Stimulated activated CD4-positive, alpha-beta T cell treated with anti-CD3 and anti-CD28 coated beads, Interleukin-1b, Interleukin-23, amount 100 ng/mL, for 1 hour (primary cell): ENCODE measurements around the gene CDHR1.
A peak's percentile ranks its signal among the peaks of the same experiment; 100 is the strongest.

Source experiments
- DNase-seq, 2 donors: peaks; one replicate each; pipeline ENCODE4 v3.0.0-alpha.2; 2020; ENCODE audit warnings: low read depth in 2 of 2

Gene CDHR1

GRCh38 chr10:84262190-84262956 is 68.0 kb downstream of the CDHR1 start:
- no peak for DNase-seq

DNA sequence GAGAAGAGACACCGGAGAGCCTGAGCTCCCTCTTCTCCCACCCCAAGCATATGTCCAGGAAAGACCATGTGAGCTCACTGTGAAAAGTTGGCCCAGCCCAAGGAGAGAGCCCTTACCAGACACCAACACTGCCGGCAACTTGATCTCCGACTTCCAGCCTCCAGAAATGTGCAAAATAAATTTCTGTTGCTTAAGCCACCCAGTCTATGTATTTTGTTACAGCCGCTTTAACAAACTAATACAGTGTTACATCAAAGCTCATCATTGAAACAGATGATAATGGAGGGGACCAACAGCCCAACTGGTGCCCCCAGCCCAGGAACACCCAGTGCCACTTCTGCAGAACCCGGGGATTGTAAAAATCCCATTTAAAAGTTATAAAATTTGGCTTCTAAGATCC is 69.4 kb downstream of the CDHR1 start:
- DNase-seq, result no peak

- peak; percentile 37 to 54 for DNase-seq
Measured at GRCh38 chr10:84264611-84265141, 70.3 kb downstream of the CDHR1 start.

GRCh38 chr10:84265418-84265817 is 71.1 kb downstream of the CDHR1 start:
- DNase-seq, result no peak

DNA sequence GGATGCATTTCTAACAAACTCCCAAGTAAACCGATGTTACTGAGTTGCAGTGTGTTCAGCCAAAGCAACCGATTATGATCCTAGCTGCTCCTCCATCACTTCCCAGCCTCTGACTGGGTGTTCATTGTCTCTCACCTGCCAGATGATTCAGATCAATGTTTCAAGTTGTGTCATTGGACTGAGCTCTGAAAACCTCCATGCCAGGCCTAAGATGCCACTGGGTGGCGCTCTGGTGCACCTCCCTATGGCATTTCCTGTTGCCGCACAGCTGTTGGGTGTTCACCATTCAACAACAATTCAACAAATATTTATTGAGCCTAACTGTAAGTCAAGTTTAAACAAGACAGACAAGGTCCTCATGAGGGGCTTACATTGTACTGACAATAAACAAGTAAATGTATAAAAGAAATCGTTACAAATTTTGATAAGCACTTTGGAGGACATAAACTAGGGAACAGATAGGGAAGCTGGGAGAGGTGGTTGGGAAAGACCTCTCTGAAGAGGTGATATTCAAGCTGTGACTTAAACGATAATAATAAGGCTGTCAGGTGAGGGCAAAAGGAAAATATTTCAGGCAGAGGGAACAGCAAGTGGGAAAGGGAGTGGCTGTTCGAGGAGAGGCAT is 73.3 kb downstream of the CDHR1 start:
- DNase-seq, result peak; percentile 19 to 49

DNA sequence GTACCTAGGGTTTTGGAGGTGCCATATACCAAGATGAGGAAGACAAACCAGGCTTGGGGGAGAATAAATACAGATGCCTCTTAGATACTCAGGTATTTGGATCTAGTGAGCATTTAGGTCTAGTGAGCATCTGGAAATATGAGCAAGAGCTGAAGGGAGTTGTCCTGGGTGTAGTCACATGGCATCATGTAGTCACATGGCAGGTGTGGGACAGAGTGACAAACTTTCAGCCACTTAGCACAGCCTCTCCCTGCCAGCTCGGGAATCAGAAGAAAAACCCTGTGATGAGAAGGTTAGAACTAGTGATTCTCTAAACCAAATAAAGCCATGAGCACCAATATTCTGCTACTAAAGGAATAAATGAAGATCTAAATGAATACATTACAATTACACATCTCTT is 74.8 kb downstream of the CDHR1 start:
- DNase-seq, result no peak
